Kidney glomerular epithelial cell (primary cell): ENCODE results near the gene TNS1.

ENCODE experiments used
- DNase-seq: peaks from one replicate; lab custom pipeline; 2025; lab: John Stamatoyannopoulos, UW

Gene TNS1

GRCh38 chr2:218015586-218016521 lies 13.1 kb upstream of the TNS1 start:
- DNase-seq = no peak

- no peak for DNase-seq
These were observed 12.2 kb upstream of the TNS1 start for GRCh38 chr2:218014706-218015585.

GRCh38 chr2:218013289-218013688 lies 10.5 kb upstream of the TNS1 start:
- no peak for DNase-seq

GRCh38 chr2:218012284-218012683 lies 9.5 kb upstream of the TNS1 start:
- DNase-seq = no peak

- no peak for DNase-seq
These were observed 8.9 kb upstream of the TNS1 start for GRCh38 chr2:218011653-218012040.

GRCh38 chr2:218010984-218011652 lies 8.3 kb upstream of the TNS1 start:
- no peak for DNase-seq

- DNase-seq = no peak
These were observed 7.6 kb upstream of the TNS1 start for GRCh38 chr2:218010140-218010983.

GRCh38 chr2:218009765-218010139 lies 7.0 kb upstream of the TNS1 start:
- no peak for DNase-seq

- DNase-seq = no peak
These were observed 6.4 kb upstream of the TNS1 start for GRCh38 chr2:218009231-218009630.

- DNase-seq = no peak
These were observed 5.6 kb upstream of the TNS1 start for GRCh38 chr2:218008060-218009040.

- DNase-seq = no peak
These were observed 3.9 kb upstream of the TNS1 start for GRCh38 chr2:218006741-218007140.

- DNase-seq = no peak
These were observed 2.7 kb upstream of the TNS1 start for GRCh38 chr2:218005486-218005885.

GRCh38 chr2:218005028-218005427 lies 2.2 kb upstream of the TNS1 start:
- no peak for DNase-seq

GRCh38 chr2:218003981-218004419 lies 1.2 kb upstream of the TNS1 start:
- DNase-seq = no peak

- DNase-seq = no peak
These were observed 618 bp upstream of the TNS1 start for GRCh38 chr2:218003281-218003944.

- no peak for DNase-seq
These were observed 501 bp downstream of the TNS1 start for GRCh38 chr2:218002143-218002844.

GRCh38 chr2:218001629-218002028 lies 1.2 kb downstream of the TNS1 start:
- DNase-seq = no peak

- DNase-seq = no peak
These were observed 2.7 kb downstream of the TNS1 start for GRCh38 chr2:218000136-218000535.

- no peak for DNase-seq
These were observed 3.2 kb downstream of the TNS1 start for GRCh38 chr2:217999595-217999959.
